ENCODE results near the gene KLF15.

DNA sequence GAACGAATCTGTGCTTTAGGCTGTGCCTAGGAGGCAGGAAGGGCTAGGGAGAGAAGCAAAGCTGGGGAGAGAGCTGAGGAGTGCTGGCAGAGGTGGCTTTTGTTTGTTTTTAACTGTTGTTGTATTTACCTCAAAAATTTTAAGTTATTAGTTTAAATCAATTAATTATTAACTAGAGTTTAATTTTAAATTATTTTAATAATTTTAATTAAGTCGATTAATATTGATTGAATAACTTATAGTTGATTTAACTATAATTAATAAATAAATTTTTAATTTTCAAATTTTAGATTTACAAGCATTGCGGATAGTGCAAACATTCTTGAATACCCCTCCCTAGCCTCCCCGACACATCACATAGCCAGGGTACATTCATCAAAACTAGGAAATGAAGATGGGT is 30.6 kb downstream of the KLF15 start:
- no peak for TF ChIP-seq CTCF (IDR thresholded peaks at IDR 0.05; ENCODE audit: low read depth, low read length, poor library complexity, severe bottlenecking)
- no peak for TF ChIP-seq EZH2phosphoT487 (IDR thresholded peaks at IDR 0.05; ENCODE audit: borderline replicate concordance, low read length)
